Suprapubic skin (tissue), 4 donors: ENCODE results near the gene RAB39A.

Experiments used
- CTCF ChIP-seq, 2 donors: fragments of 200-600 bp in 1 of 2; fragments of 450-650 bp in 1 of 2; sonication (generic) in 1 of 2; IDR thresholded peaks; one replicate each; pipeline ENCODE4 v1.5.1; 2016 to 2019; ENCODE audit warnings: antibody characterized with exemption in 2 of 2, mild to moderate bottlenecking in 1 of 2, moderate library complexity in 1 of 2
- POLR2A ChIP-seq, 2 donors: fragments of 450-650 bp; IDR thresholded peaks; one replicate each; pipeline ENCODE4 v1.6.1; 2017; ENCODE audit warnings: antibody characterized with exemption in 2 of 2, mild to moderate bottlenecking in 2 of 2, moderate library complexity in 2 of 2
- POLR2AphosphoS5 ChIP-seq, 3 donors: sonication (generic); formaldehyde crosslinking; IDR thresholded peaks; one replicate each; pipeline ENCODE4 v1.6.1; 2017; ENCODE audit warnings: antibody characterized with exemption in 3 of 3

GRCh38 chr11:107929611-107930200 lies 1.5 kb downstream of the RAB39A start:
- TF ChIP-seq POLR2AphosphoS5 (IDR thresholded peaks at IDR 0.05) = no peak
- TF ChIP-seq POLR2A (IDR thresholded peaks at IDR 0.05) = no peak
- no peak for TF ChIP-seq CTCF (IDR thresholded peaks at IDR 0.05)
